Colonic mucosa (tissue), 4 donors: ENCODE measurements around the gene SLC19A1. TPM values are rescaled to one million over a fixed set of nuclear protein-coding genes. Genes with fewer than 3 reads are reported as not detected.

Experiments
- DNase-seq: peaks from one replicate; pipeline ENCODE4 v3.0.0-alpha.2; 2020
- H3K27ac ChIP-seq: fragments of 200-600 bp; one replicate; pipeline ENCODE4 v1.8.0; 2021
- H3K27me3 ChIP-seq: fragments of 200-600 bp; one replicate; pipeline ENCODE4 v1.8.0; 2021
- H3K36me3 ChIP-seq: fragments of 200-600 bp; one replicate; pipeline ENCODE4 v1.8.0; 2021
- H3K4me1 ChIP-seq: fragments of 200-600 bp; one replicate; pipeline ENCODE4 v1.8.0; 2021; ENCODE audit warnings: mild to moderate bottlenecking
- H3K4me3 ChIP-seq: fragments of 200-600 bp; one replicate; pipeline ENCODE4 v1.8.0; 2021
- H3K9ac ChIP-seq, 2 donors: one replicate each; pipeline ENCODE4 v1.7.0; 2013; ENCODE audit warnings: control low read depth in 2 of 2, low read depth in 2 of 2, low read length in 2 of 2
- H3K9me3 ChIP-seq: fragments of 200-600 bp; one replicate; pipeline ENCODE4 v1.8.0; 2021
- CTCF ChIP-seq: fragments of 200-600 bp; IDR thresholded peaks from one replicate; pipeline ENCODE4 v1.8.0; 2022; ENCODE audit warnings: antibody characterized with exemption, mild to moderate bottlenecking
- intact Hi-C: fragments of 100-400 bp; cut with DNase I; formaldehyde crosslinking; loops from one replicate; pipeline ENCODE4 v1.14.1; 2022
- total RNA-seq, 2 donors: library from RNA; stranded (reverse); fragmentation: NEBNext Ultra II Directional in 1 of 2; extraction: Animal tissue kit (Norgen Biotek cat#: 25700) in 1 of 2; gene quantifications; one replicate each; pipeline ENCODE4 v1.2.1, GENCODE V29; 2021
- donor health status: healthy.
- donor health status: DM: no; HTN: no; CAD: no.
- donor health status: DM: no; HTN: no; CAD: no.

Gene SLC19A1
- total RNA-seq, 2 donors from 2014 or later = 10.7 to 25.3 TPM

DNA sequence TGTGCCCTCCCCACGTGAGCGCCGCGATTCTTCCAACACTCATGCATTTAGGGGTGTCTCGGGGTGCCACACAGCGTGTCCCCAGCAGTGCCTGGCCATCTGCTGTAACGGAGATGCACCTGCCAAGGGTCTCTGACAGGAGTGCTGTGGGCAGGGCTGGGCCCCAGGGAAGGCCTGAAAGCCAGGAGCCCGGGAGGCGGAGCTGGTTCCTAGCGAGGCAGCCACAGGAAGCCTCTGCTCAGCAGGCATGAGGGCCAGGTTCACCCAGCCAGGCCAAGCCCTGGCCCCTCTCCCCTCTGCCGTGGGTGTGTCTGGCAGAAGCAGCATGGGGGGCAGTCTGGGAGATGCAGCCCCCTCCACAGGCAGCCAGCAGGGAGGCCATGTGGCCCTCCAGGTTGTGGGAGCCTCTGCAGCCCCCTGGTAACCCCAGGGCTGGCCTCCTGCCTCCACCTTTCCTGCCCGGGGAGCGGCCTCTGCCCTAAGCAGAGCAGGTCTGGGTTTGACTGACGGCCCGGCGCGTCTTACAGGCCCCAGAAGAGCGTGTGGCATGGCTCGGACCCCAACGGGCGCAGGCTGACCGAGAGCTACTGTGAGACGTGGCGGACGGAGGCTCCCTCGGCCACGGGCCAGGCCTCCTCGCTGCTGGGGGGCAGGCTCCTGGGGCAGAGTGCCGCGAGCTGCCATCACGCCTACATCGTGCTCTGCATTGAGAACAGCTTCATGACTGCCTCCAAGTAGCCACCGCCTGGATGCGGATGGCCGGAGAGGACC lies 30.4 kb downstream of the SLC19A1 start:
- no peaks in the 10 kb centered on the region for H3K36me3 ChIP-seq
- H3K9me3 ChIP-seq = no peaks in the 10 kb centered on the region
- DNase-seq = no peak
- H3K27ac ChIP-seq = no peak overlapping the region
- no peaks in the 10 kb centered on the region for H3K4me1 ChIP-seq
- TF ChIP-seq CTCF = no peak
- no peak overlapping the region for H3K9ac ChIP-seq
- no peak overlapping the region for H3K4me3 ChIP-seq
- intact Hi-C loops = no loop called here
- H3K27me3 ChIP-seq = no peaks in the 10 kb centered on the region

DNA sequence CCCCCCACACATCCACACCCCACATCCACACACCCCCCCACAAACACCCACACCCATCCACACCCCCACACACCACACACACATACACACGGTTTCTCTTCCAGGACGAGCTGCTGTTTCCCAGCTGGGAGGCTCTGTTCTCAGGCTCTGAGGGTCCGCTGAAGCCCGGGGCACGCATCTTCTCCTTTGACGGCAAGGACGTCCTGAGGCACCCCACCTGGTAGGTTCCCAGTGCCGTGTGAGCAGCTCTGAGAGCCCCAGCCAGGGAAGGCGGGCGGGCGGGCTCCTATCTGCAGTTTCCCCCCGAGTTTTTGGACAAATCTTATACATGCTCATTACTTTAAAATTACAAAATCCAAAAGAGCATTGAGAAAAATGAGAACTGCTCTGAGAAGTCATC lies 31.2 kb downstream of the SLC19A1 start:
- no peak overlapping the region for H3K27ac ChIP-seq
- no peak for TF ChIP-seq CTCF
- H3K27me3 ChIP-seq = no peaks in the 10 kb centered on the region
- H3K9ac ChIP-seq = no peak overlapping the region
- no peaks in the 10 kb centered on the region for H3K9me3 ChIP-seq
- no peaks in the 10 kb centered on the region for H3K36me3 ChIP-seq
- no peaks in the 10 kb centered on the region for H3K4me1 ChIP-seq
- no peak for DNase-seq
- H3K4me3 ChIP-seq = no peak overlapping the region
- intact Hi-C loops = no loop called here

- H3K9ac ChIP-seq = no peak overlapping the region
- H3K4me1 ChIP-seq = no peaks in the 10 kb centered on the region
- no peak overlapping the region for H3K27ac ChIP-seq
- DNase-seq = no peak
- H3K27me3 ChIP-seq = no peaks in the 10 kb centered on the region
- no peaks in the 10 kb centered on the region for H3K9me3 ChIP-seq
- no peaks in the 10 kb centered on the region for H3K36me3 ChIP-seq
- intact Hi-C loops = no loop called here
- no peak overlapping the region for H3K4me3 ChIP-seq
- TF ChIP-seq CTCF = no peak
Measured at GRCh38 chr21:45510466-45510955, 31.7 kb downstream of the SLC19A1 start.

- H3K27ac ChIP-seq = no peak overlapping the region
- intact Hi-C loops = no loop called here
- no peak for TF ChIP-seq CTCF
- no peak for DNase-seq
- no peak overlapping the region for H3K4me3 ChIP-seq
- no peaks in the 10 kb centered on the region for H3K9me3 ChIP-seq
- no peak overlapping the region for H3K9ac ChIP-seq
- H3K27me3 ChIP-seq = peaks cover 3% of the 10 kb centered on the region
- H3K4me1 ChIP-seq = no peaks in the 10 kb centered on the region
- no peaks in the 10 kb centered on the region for H3K36me3 ChIP-seq
Measured at GRCh38 chr21:45509566-45510465, 32.4 kb downstream of the SLC19A1 start.

DNA sequence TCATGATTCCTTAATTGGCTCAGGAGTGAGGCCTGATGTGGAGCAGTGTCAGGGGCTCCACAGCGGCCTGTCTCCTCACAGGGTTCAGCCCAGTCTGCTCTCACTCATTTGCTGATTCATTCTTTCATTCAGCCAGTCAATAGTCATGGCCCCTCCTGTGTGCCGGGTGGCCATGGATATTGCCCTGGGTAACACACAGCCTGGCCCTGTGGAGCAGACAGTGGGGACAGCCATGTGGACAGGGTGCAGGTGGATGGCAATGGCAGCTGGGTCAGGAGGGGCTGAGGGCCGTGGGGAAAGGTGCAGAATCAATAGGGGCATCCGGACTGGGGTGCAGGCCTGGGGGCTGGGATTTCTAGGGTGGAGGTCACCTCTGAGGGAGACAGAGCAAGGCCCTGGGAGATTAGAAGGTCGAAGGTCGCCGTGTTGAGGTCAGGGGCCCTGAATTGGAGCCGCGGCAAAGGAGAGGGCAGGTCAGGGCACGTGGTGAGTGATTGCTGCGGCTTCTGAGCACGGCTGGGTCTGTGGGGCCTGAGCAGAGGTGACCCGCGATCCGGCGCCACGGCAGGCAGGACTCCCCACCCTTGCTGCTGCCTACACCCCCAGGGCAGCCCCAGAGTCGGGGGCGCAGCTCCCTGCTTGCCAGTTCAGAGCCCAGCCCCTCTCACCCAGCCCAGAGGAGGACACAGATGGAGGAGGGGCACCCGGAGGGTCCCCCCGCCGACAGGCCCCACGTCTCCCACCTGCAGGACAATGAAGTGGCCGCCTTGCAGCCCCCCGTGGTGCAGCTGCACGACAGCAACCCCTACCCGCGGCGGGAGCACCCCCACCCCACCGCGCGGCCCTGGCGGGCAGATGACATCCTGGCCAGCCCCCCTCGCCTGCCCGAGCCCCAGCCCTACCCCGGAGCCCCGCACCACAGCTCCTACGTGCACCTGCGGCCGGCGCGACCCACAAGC lies 33.4 kb downstream of the SLC19A1 start:
- H3K4me3 ChIP-seq = no peak overlapping the region
- DNase-seq = no peak
- H3K36me3 ChIP-seq = no peaks in the 10 kb centered on the region
- TF ChIP-seq CTCF = no peak
- no peaks in the 10 kb centered on the region for H3K4me1 ChIP-seq
- no peak overlapping the region for H3K9ac ChIP-seq
- no peak overlapping the region for H3K27ac ChIP-seq
- H3K9me3 ChIP-seq = no peaks in the 10 kb centered on the region
- peaks cover 4% of the 10 kb centered on the region for H3K27me3 ChIP-seq
- intact Hi-C loops = no loop called here
